GM10847 (cell line): ENCODE data around the gene RAPSN.

ENCODE experiments used
- POLR2A ChIP-seq: IDR thresholded peaks from 2 replicates; pipeline ENCODE4 v1.6.1; 2011; ENCODE audit not compliant: insufficient read length; ENCODE audit errors: extremely low read depth

The RAPSN gene

GRCh38 chr11:47470671-47471070 is 21.7 kb upstream of the RAPSN start:
- TF ChIP-seq POLR2A, result no peak

- no peak for TF ChIP-seq POLR2A
Measured at GRCh38 chr11:47469361-47470179, 20.6 kb upstream of the RAPSN start.

- no peak for TF ChIP-seq POLR2A
Measured at GRCh38 chr11:47468598-47469214, 19.8 kb upstream of the RAPSN start.

GRCh38 chr11:47467357-47467756 is 18.4 kb upstream of the RAPSN start:
- TF ChIP-seq POLR2A, result no peak

GRCh38 chr11:47466701-47467250 is 17.8 kb upstream of the RAPSN start:
- TF ChIP-seq POLR2A, result no peak

- TF ChIP-seq POLR2A, result no peak
Measured at GRCh38 chr11:47466201-47466600, 17.3 kb upstream of the RAPSN start.

GRCh38 chr11:47464483-47464882 is 15.5 kb upstream of the RAPSN start:
- TF ChIP-seq POLR2A, result no peak

GRCh38 chr11:47461876-47462275 is 12.9 kb upstream of the RAPSN start:
- no peak for TF ChIP-seq POLR2A

- no peak for TF ChIP-seq POLR2A
Measured at GRCh38 chr11:47460571-47461235, 11.8 kb upstream of the RAPSN start.

GRCh38 chr11:47453365-47453764 is 4.4 kb upstream of the RAPSN start:
- TF ChIP-seq POLR2A, result no peak

- TF ChIP-seq POLR2A, result no peak
Measured at GRCh38 chr11:47451990-47452389, 3.1 kb upstream of the RAPSN start.

GRCh38 chr11:47451436-47451835 is 2.5 kb upstream of the RAPSN start:
- no peak for TF ChIP-seq POLR2A

GRCh38 chr11:47449541-47449940 is 605 bp upstream of the RAPSN start:
- no peak for TF ChIP-seq POLR2A

GRCh38 chr11:47447906-47448305 is 1.0 kb downstream of the RAPSN start:
- TF ChIP-seq POLR2A, result no peak

GRCh38 chr11:47446833-47447232 is 2.1 kb downstream of the RAPSN start:
- TF ChIP-seq POLR2A, result no peak

GRCh38 chr11:47445840-47446239 is 3.1 kb downstream of the RAPSN start:
- TF ChIP-seq POLR2A, result no peak
